ENCODE data around the gene SUSD4. TPM values are rescaled to one million over a fixed set of nuclear protein-coding genes. Genes with fewer than 3 reads are reported as not detected.

SUSD4 gene
- total and polyA plus RNA-seq, 10 of the 15 experiments (the other 5 are each of a cell fraction or from before 2014, with no cell fraction given): 0.13 to 1.1 (median 0.26) TPM; not detected in 3

DNA sequence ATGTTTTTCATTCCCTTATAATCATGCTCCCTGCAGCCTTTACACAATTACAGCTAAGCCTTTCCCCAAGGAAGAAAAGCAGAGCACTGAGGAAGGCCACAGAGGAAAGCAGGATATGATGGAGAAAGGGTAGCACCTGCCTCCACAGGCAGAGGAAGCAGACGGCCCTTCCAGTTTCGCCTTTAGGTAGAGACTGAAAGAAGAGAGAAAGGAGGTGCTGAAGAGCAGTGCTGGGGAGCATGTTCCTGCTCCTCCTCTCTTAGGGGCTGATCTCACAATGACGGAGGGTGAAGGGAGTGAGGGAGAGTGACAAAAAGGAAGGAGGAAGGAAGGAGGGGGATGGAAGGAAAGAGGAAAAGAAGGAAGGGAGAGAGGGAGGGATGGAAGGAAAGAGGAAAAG lies 41.1 kb downstream of the SUSD4 start:
- Histone ChIP-seq H4K20me1 (ENCODE audit: control insufficient read depth, insufficient read depth) (no peaks in the 10 kb centered on the region), H3K27ac (ENCODE audit: control insufficient read depth, insufficient read depth) (no peak overlapping the region), H3K9ac (ENCODE audit: control insufficient read depth, insufficient read depth, low read length) (no peak overlapping the region), H3K9me3 (replicated peaks; ENCODE audit: control insufficient read depth, insufficient read depth, low read length) (no peaks in the 10 kb centered on the region), H3K36me3 (ENCODE audit: control insufficient read depth in 2 of 2, insufficient read depth in 2 of 2, low read length in 1 of 2) (no peaks in the 10 kb centered on the region), H3K4me3 (no peak overlapping the region), H3K27me3 (replicated peaks in 1 of 2; ENCODE audit: control insufficient read depth in 2 of 2, insufficient read depth in 2 of 2, low read length in 1 of 2) (0 out of 4 replicates have a peak, but pooled peaks cover 0 to 2% of the 10 kb centered on the region in 2 experiments), H3K4me2 (ENCODE audit: control insufficient read depth, insufficient read depth) (no peak overlapping the region), H3K79me2 (ENCODE audit: control insufficient read depth, insufficient read depth, low read length) (no peaks in the 10 kb centered on the region), H3K4me1 (ENCODE audit: control insufficient read depth, insufficient read depth, low read length) (no peaks in the 10 kb centered on the region), H2AFZ (ENCODE audit: control insufficient read depth, low read depth, low read length) (no peak overlapping the region)
- DNase-seq (ENCODE audit: low read depth, low spot score) (no peak), FAIRE-seq (no peak), ATAC-seq (no peak)
- intact Hi-C loops (cut with micrococcal nuclease; ENCODE audit: unreplicated experiment): no loop called here
- CTCF ChIA-PET: interaction anchor here (1.3 kb wide), 1 partner anchor 186 kb away, joined by 4 read pairs; no protein-coding TSS in a partner anchor
- WGBS (ENCODE audit: insufficient coverage, insufficient replicate concordance, low lambda C conversion rate, missing lambda C conversion rate): 20% methylated on average over 3 of the region's 3 CpGs
- BruUV-seq (replicated peaks): no TSS peak
- SMC1A ChIA-PET (ENCODE audit: uncharacterized antibody, unreplicated experiment): no interaction called here
- POLR2A ChIA-PET: no interaction called here
- in situ Hi-C loops (cut with MboI): no loop called here
- TF ChIP-seq, protein P1, sequence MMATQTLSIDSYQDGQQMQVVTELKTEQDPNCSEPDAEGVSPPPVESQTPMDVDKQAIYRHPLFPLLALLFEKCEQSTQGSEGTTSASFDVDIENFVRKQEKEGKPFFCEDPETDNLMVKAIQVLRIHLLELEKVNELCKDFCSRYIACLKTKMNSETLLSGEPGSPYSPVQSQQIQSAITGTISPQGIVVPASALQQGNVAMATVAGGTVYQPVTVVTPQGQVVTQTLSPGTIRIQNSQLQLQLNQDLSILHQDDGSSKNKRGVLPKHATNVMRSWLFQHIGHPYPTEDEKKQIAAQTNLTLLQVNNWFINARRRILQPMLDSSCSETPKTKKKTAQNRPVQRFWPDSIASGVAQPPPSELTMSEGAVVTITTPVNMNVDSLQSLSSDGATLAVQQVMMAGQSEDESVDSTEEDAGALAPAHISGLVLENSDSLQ (IDR thresholded peaks at IDR 0.05): no peak
- RAD21 ChIA-PET (ENCODE audit: unreplicated experiment): no interaction called here

DNA sequence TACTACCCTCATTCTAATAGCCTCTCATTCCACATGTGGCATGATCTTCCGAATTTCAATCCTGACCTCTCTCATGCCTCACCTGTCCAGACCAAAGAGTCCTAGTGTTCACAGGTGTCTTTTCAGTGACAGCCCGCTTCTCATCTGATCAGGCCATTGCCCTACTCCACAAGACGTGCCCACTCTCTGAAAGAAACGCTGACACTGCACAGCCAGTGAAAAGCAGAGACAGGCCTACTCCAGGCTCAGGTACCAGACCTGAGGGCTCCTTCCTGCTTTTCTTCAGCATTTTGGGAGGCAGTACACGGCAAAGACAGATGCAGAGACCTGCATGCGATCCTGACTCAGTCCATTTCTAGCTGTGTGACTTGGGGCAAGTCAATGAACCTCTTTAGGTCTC lies 43.0 kb downstream of the SUSD4 start:
- Histone ChIP-seq H3K4me1 (ENCODE audit: control insufficient read depth, insufficient read depth, low read length) (no peaks in the 10 kb centered on the region), H3K36me3 (ENCODE audit: control insufficient read depth in 2 of 2, insufficient read depth in 2 of 2, low read length in 1 of 2) (no peaks in the 10 kb centered on the region), H3K4me3 (no peak overlapping the region), H3K9me3 (replicated peaks; ENCODE audit: control insufficient read depth, insufficient read depth, low read length) (no peaks in the 10 kb centered on the region), H3K79me2 (ENCODE audit: control insufficient read depth, insufficient read depth, low read length) (no peaks in the 10 kb centered on the region), H2AFZ (ENCODE audit: control insufficient read depth, low read depth, low read length) (no peak overlapping the region), H3K9ac (ENCODE audit: control insufficient read depth, insufficient read depth, low read length) (no peak overlapping the region), H3K27me3 (replicated peaks in 1 of 2; ENCODE audit: control insufficient read depth in 2 of 2, insufficient read depth in 2 of 2, low read length in 1 of 2) (0 out of 4 replicates have a peak, but pooled peaks cover 0 to 2% of the 10 kb centered on the region in 2 experiments), H3K27ac (ENCODE audit: control insufficient read depth, insufficient read depth) (no peak overlapping the region), H3K4me2 (ENCODE audit: control insufficient read depth, insufficient read depth) (no peak overlapping the region), H4K20me1 (ENCODE audit: control insufficient read depth, insufficient read depth) (no peaks in the 10 kb centered on the region)
- DNase-seq (ENCODE audit: low read depth, low spot score) (no peak), FAIRE-seq (no peak), ATAC-seq (no peak)
- RAD21 ChIA-PET (ENCODE audit: unreplicated experiment): no interaction called here
- SMC1A ChIA-PET (ENCODE audit: uncharacterized antibody, unreplicated experiment): no interaction called here
- WGBS (ENCODE audit: insufficient coverage, insufficient replicate concordance, low lambda C conversion rate, missing lambda C conversion rate): 15% methylated on average over 6 of the region's 6 CpGs
- POLR2A ChIA-PET: no interaction called here
- intact Hi-C loops (cut with micrococcal nuclease; ENCODE audit: unreplicated experiment): no loop called here
- BruUV-seq (replicated peaks): no TSS peak
- CTCF ChIA-PET: no interaction called here
- in situ Hi-C loops (cut with MboI): no loop called here
- TF ChIP-seq ATF7 (IDR thresholded peaks at IDR 0.05; ENCODE audit: low read depth) (no peak), EZH2 (IDR thresholded peaks at IDR 0.05; ENCODE audit: borderline replicate concordance, control insufficient read depth, low read depth, low read length) (no peak), CBX5 (IDR thresholded peaks at IDR 0.05; ENCODE audit: low read depth) (no peak), PAX5 (IDR thresholded peaks at IDR 0.05; ENCODE audit: borderline replicate concordance, low read depth, low read length) (no peak), CEBPB (IDR thresholded peaks at IDR 0.05; ENCODE audit: borderline replicate concordance in 1 of 2, low read depth in 2 of 2, low read length in 2 of 2) (no peak), RAD51 (IDR thresholded peaks at IDR 0.05) (no peak), NFXL1 (IDR thresholded peaks at IDR 0.05; ENCODE audit: borderline replicate concordance) (no peak), CREB1 (IDR thresholded peaks at IDR 0.05; ENCODE audit: low read depth) (no peak), SIN3A (IDR thresholded peaks at IDR 0.05; ENCODE audit: low read depth, low read length) (no peak), EGR1 (IDR thresholded peaks at IDR 0.05; ENCODE audit: borderline replicate concordance in 1 of 2, low read depth in 2 of 2, low read length in 2 of 2) (no peak)
- TF ChIP-seq, protein P2, sequence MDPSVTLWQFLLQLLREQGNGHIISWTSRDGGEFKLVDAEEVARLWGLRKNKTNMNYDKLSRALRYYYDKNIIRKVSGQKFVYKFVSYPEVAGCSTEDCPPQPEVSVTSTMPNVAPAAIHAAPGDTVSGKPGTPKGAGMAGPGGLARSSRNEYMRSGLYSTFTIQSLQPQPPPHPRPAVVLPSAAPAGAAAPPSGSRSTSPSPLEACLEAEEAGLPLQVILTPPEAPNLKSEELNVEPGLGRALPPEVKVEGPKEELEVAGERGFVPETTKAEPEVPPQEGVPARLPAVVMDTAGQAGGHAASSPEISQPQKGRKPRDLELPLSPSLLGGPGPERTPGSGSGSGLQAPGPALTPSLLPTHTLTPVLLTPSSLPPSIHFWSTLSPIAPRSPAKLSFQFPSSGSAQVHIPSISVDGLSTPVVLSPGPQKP (IDR thresholded peaks at IDR 0.05; ENCODE audit: low read depth, low read length): no peak
- TF ChIP-seq, protein P3, sequence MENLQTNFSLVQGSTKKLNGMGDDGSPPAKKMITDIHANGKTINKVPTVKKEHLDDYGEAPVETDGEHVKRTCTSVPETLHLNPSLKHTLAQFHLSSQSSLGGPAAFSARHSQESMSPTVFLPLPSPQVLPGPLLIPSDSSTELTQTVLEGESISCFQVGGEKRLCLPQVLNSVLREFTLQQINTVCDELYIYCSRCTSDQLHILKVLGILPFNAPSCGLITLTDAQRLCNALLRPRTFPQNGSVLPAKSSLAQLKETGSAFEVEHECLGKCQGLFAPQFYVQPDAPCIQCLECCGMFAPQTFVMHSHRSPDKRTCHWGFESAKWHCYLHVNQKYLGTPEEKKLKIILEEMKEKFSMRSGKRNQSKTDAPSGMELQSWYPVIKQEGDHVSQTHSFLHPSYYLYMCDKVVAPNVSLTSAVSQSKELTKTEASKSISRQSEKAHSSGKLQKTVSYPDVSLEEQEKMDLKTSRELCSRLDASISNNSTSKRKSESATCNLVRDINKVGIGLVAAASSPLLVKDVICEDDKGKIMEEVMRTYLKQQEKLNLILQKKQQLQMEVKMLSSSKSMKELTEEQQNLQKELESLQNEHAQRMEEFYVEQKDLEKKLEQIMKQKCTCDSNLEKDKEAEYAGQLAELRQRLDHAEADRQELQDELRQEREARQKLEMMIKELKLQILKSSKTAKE (IDR thresholded peaks at IDR 0.05; ENCODE audit: low read depth, poor library complexity, severe bottlenecking): no peak

All from GM12878 (cell line).